A172 (cell line): Measurements from ENCODE around the gene DOCK1. TPM values are rescaled to one million over a fixed set of nuclear protein-coding genes. Genes with fewer than 3 reads are reported as not detected.

Source experiments
- DNase-seq: peaks from one replicate; pipeline ENCODE4 v3.0.0-alpha.2; 2015; ENCODE audit warnings: low spot score
- total RNA-seq: library from RNA; depleted of rRNA; stranded (reverse); fragments of >200 nt; shearing (Covaris generic); gene quantifications from 2 replicates; pipeline ENCODE4 v1.2.3, GENCODE V29; 2014

Gene DOCK1
- total RNA-seq, 1 experiment from 2014 or later = 29.8 TPM

DNA sequence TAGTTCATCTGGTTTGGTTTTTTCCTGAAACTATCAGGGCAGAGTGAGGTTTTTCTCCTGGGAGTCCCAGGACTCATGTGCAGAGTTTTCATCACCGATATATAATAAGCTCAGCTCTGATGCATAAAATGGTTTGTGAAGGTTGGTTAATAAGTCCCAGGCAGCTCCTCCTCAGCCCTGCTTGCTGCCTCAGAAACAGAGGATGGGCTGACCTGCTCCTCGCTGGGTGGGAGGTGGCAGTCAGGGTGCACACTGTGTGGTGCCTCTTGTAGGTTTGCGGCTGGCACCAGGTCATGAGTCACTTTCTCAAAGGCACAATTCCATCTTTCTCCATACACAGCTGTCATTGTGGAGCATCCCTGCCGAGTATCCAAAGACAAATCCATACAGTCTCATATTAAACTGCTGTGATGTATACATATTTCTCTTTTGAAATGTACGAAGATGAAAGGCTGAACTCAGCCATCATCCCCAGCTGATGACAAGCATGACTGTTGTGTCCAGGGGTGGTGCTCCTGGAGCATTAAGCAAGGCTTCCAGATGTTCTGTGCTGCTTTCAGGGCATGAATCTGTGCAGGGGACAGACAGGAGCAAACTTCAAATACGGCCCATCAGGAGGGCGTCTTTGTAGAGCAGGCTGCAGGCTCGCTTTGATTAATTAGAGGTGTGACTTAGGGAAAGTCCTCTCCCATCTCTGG lies 518.1 kb downstream of the DOCK1 start:
- DNase-seq = no peak

GRCh38 chr10:127424594-127425264 lies 519.5 kb downstream of the DOCK1 start:
- DNase-seq = no peak

GRCh38 chr10:127426746-127427145 lies 521.5 kb downstream of the DOCK1 start:
- DNase-seq = no peak

DNA sequence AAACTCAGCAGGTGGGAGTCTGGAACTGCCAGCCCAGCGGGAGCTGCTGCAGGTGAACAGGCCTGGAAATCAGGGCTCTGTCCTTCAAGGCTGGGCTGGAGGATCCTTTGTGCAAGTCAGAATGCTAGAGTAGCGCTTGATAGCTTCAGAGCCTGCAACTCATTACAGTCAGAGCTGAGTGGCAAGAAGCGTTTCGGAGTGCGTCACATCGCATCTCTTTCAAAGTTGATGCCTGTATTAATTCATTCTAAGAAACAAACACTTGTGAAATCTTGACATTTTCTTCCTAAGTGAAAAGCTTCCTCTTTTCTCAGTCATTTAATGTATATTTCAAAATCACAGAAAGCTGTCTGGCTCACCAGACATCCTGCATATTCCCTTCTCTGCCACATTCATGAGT lies 522.7 kb downstream of the DOCK1 start:
- DNase-seq = no peak

DNA sequence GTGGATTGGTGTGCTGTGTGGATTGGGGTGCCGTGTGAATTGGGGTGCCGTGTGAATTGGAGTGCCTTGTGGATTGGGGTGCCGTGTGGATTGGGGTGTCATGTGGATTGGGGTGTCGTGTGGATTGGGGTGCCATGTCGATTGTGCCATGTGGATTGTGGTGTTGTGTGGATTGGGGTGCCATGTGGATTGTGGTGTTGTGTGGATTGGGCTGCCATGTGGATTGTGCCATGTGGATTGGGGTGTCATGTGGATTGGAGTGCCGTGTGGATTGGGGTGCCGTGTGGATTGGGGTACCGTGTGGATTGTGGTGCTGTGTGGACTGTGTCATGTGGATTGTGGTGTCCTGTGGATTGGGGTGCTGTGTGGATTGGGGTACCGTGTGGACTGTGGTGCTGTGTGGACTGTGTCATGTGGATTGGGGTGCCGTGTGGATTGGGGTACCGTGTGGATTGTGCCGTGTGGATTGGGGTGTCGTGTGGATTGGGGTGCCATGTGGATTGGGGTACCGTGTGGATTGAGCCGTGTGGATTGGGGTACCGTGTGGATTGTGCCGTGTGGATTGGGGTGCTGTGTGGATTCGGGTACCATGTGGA lies 523.3 kb downstream of the DOCK1 start:
- DNase-seq = no peak

DNA sequence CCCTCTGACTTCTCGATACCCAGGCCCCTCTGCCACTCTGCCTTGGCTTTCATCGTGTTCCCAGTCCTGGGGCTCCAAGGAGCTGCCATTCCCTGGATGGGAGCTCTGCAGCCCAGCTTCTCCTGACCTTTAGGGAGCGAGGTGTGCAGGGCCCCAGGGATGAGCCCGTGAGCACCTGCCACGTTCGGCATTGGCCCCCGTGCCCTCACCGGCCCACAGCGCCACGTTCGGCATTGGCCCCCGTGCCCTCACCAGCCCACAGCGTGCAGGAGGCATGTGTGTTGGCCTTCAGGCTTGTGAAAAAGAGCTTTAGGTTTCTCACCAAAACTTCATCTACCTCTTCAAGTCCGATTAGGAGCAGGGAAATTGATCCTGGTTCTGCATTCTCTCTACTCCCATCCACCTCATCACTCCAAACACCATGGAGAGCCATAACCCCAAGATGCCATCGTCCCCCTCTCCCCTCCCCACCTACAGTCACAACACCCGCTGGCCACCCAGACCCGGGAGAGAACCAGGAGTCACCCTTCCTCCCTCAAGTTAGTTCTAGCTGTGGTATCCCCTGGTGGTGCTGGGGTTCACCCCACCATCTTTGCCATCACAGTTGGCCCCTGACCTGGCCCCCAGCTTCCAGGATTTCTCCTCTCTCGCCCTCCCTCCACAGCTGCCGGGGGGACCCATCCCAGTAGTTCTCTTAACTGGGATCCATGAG lies 524.5 kb downstream of the DOCK1 start:
- DNase-seq = no peak

DNA sequence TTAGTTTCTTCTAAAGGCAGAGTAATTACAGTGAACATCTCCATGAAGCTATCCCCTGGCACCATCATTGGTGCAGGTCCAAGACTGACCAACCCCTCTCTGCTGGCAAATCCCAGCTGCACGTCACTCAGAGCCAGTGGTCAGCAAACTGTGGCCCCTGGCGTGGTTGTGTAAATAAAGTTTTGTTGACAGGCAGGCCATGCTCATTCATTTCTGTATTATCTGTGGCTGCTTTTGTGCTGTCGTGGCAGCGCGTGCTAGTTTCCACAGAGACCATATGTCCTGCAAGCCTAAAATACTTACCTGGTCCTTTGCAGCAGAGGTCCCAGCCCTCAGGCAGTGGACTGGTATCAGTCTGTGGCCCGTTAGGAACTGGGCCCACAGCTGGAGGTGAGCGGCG lies 526.3 kb downstream of the DOCK1 start:
- no peak for DNase-seq

DNA sequence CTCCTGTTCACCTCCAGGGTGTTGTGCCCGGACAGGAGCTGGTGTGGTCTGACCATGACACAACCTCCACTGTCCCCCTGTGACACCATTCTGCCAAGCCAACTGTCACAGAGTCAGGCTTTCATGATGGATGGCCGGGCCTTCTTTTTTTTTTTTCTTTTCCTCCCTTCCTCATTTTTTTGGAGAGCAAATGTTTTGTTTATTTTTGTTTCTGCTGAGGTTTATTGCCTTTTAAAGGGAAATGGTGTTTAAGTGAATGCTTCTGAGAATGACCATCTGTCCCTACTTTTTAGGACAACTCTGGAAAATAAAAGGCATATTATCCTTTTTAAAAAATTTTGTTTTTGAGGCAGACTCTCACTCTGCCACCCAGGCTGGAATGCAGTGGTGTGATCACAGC lies 528.8 kb downstream of the DOCK1 start:
- no peak for DNase-seq

- no peak for DNase-seq
Measured at GRCh38 chr10:127435246-127435645, 530.0 kb downstream of the DOCK1 start.

DNA sequence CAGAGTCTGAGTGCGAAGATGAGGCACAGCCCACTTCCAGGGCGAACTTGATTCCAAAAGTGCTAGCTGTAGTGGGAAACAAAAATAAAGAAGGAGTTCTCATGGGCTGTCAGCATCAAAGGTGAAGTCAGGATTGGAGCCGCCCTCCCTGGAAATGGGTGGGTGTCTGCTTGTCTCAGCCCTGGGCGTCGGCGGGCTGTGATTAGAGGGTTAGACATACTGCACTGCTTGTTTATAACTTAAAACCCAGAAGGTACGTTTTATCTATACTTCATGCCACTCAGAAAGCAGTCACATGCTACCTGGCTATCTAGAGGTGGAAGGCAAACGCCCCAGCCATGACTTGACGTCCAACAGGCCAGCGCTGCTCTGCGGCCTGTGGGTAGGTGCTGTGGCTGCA lies 535.1 kb downstream of the DOCK1 start:
- no peak for DNase-seq

DNA sequence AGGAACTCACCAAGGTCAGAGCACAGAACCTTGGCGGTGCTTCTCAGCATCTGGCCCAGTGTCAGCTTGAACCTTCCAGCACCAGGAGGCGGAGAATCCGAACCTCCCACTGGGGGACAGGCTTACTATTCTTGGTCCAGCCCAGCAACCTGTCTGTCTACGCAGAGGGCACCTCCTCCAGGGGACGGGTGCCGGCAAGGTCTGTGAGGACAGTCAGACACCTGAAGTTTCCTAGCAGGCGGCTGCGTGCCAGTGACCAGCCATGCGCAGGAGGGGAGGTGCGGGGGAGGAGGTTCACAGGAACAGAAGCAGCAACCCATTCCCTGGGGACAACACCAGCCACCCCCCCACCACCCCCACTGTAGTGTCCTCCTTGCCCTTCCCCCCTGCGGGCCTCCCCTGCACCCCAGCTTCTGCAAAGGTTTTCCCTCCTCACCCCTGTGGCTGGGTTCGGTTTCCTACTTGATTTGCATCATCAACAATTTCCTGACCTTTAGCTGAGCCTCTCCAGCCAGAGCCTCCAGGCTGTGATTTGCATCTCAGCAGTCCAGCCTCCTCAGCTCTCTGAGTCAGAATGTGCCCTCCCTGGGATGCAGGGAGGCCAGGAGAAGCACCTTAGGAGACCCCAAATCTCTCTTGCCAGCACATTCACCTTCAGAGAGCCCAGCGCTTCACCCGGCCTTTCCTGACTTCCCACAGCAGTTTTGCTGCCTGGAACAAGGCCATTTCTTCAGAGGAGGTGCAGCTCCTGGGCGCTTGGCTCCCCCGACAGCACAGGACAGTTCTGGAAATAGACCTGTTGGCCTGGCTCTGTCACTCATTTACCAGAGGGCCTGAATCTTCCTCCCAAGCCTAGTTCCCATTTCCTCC lies 536.4 kb downstream of the DOCK1 start:
- DNase-seq = no peak

- no peak for DNase-seq
Measured at GRCh38 chr10:127442220-127442525, 536.9 kb downstream of the DOCK1 start.

- no peak for DNase-seq
Measured at GRCh38 chr10:127444155-127444554, 538.9 kb downstream of the DOCK1 start.

DNA sequence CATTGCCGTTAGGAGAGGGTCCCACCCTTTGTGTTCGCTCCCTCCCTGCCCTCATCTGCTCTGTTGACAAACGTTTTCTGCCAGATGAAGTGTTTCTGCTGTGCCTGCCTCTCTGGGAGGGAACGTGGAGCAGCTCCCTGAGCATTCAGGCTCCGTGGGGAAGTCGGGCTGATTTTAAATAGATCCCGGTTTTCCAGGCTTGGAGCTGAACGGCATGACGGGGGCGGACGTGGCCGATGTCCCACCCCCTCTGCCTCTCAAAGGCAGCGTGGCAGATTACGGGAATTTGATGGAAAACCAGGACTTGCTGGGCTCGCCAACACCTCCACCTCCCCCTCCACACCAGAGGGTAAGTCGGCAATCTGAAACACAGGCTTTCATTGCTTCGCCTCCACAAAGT lies 542.0 kb downstream of the DOCK1 start:
- no peak for DNase-seq

DNA sequence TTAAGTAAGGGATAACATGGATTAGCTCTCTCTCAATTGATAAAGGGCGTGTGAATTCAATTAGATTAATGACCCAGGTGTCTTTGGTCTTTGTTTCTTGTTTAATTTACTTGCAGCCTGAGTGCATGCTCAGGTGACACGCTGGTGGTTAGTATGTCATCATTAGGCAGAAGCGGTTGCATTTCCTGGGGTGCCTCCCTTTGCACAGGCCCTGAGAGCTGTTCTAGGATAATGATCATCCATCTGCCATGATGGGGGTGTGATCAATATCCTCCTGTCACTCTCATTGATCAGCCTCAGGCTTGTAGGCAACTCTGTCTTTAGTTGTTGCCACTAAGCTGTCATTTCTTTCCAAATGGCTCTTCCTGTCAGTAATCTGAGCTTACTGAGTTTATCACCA lies 544.3 kb downstream of the DOCK1 start:
- no peak for DNase-seq

GRCh38 chr10:127450644-127451043 lies 545.4 kb downstream of the DOCK1 start:
- DNase-seq = no peak

DNA sequence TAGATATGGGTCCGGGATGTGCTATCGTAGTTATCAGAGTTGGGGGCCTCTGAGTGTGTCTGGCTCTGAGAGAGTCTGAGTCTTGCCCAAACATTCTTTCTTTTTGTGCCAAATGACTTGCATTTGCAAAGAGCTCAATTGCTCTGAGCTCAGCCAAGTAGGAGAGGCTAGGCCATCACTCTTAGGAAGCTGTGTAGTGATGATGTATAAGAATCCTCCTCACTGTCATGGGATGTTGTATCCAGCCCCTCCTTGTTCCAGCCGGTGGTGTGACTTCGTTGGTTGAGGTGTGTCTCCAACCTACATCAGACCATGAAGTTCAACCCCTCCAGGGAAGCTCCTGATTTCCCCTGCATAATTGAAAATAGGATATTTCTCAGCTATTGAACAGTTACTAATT lies 546.4 kb downstream of the DOCK1 start:
- DNase-seq = no peak

GRCh38 chr10:127452568-127452967 lies 547.3 kb downstream of the DOCK1 start:
- no peak for DNase-seq

DNA sequence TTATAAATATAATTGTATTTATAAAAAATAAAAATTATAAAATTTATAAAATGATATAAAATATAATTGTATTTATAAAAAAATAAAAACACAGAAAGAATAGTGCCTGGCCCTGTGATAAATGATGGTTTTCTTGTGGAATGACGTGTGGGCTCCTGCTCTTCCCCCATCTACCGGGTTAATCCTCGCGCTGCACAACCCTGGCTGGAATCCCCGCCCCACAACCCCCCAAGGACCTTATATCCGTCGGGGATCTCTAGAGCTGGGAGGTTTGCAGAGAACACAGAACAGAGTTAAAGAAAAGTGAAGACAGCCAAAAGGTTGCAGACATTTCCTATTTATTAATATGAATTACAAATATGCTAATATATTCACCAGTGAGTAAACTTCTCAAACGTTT lies 548.5 kb downstream of the DOCK1 start:
- no peak for DNase-seq

- no peak for DNase-seq
Measured at GRCh38 chr10:127456122-127456521, 550.9 kb downstream of the DOCK1 start.

GRCh38 chr10:127458016-127458810 lies 553.0 kb downstream of the DOCK1 start:
- DNase-seq = no peak
